ENCODE results near the gene GHR. TPM values are rescaled to one million over a fixed set of nuclear protein-coding genes. Genes with fewer than 3 reads are reported as not detected.

Gene GHR
- total and polyA plus RNA-seq, 7 donors, result 0.46 to 22.8 (median 9.1) TPM

GRCh38 chr5:42591015-42591414 is 167.8 kb downstream of the GHR start:
- WGBS, 2 donors, result 6 to 9% methylated on average over 7 of the region's 7 CpGs
- DNase-seq, result peak; percentile 69
- TF ChIP-seq POLR2AphosphoS5 (IDR thresholded peaks at IDR 0.05), result peak in 3 of 4 donors; percentile 29 to 86 (median 80)
- TF ChIP-seq, protein P1, sequence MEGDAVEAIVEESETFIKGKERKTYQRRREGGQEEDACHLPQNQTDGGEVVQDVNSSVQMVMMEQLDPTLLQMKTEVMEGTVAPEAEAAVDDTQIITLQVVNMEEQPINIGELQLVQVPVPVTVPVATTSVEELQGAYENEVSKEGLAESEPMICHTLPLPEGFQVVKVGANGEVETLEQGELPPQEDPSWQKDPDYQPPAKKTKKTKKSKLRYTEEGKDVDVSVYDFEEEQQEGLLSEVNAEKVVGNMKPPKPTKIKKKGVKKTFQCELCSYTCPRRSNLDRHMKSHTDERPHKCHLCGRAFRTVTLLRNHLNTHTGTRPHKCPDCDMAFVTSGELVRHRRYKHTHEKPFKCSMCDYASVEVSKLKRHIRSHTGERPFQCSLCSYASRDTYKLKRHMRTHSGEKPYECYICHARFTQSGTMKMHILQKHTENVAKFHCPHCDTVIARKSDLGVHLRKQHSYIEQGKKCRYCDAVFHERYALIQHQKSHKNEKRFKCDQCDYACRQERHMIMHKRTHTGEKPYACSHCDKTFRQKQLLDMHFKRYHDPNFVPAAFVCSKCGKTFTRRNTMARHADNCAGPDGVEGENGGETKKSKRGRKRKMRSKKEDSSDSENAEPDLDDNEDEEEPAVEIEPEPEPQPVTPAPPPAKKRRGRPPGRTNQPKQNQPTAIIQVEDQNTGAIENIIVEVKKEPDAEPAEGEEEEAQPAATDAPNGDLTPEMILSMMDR (IDR thresholded peaks at IDR 0.05), result no peak
- no peak for TF ChIP-seq EP300 (IDR thresholded peaks at IDR 0.05)
- no peak for TF ChIP-seq POLR2A (IDR thresholded peaks at IDR 0.05)

DNA sequence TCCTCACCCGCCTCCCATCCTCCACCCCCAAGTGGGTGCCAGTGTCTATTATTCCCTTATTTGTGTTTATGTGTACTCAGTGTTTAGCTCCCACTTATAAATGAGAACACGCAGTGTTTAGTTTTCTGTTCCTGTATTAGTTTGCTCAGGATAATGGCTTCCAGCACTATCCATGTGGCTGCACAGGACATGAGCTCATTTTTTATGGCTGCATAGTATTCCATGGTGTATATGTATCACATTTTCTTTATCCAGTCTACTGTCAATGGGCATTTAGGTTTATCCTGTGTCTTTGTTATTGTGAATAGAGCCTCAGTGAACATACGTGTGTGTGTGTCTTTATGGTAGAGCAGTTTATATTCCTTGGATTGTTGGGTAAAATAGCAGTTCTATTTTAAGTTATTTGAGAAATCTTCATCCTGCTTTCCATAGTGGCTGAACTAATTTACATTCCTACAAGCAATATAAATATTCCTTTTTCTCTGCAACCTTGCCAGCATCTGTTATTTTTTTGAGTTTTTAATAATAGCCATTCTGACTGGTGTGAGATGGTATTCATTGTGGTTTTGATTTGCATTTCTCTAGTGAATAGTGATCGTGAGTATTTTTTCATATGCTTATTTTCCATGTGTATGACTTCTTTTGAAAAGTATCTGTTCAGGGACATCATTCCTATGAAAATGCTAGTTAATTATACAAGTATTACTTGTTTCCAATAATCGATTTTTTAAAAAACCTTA is 169.3 kb downstream of the GHR start:
- 93 to 94% methylated on average over 5 of the region's 5 CpGs for WGBS, 2 donors
- Histone ChIP-seq H3K4me3 (no peak overlapping the region), H3K36me3 (no peaks in the 10 kb centered on the region), H3K4me1 (peaks cover 0 to 43% (median 27%) of the 10 kb centered on the region in 4 donors), H3K27ac (no peak overlapping the region), H3K27me3 (no peaks in the 10 kb centered on the region), H3K9me3 (no peaks in the 10 kb centered on the region)
- DNase-seq, result no peak
- TF ChIP-seq POLR2A (IDR thresholded peaks at IDR 0.05) (no peak), EP300 (IDR thresholded peaks at IDR 0.05) (no peak), POLR2AphosphoS5 (IDR thresholded peaks at IDR 0.05) (no peak)
- TF ChIP-seq, protein P1 (IDR thresholded peaks at IDR 0.05), result no peak
- intact Hi-C loops (cut with DNase I), result no loop called here

More at GRCh38 chr5:42591015-42591414, 167.8 kb downstream of the GHR start:
- intact Hi-C loops (cut with DNase I), result no loop called here
- Histone ChIP-seq H3K9me3 (no peaks in the 10 kb centered on the region), H3K4me1 (peaks cover 0 to 52% (median 42%) of the 10 kb centered on the region in 4 donors), H3K4me3 (peak overlapping the region in 1 of 4 donors; percentile 10), H3K36me3 (no peaks in the 10 kb centered on the region), H3K27me3 (no peaks in the 10 kb centered on the region), H3K27ac (peak overlapping the region in 3 of 4 donors; percentile 22 to 58 (median 55))

GRCh38 chr5:42593591-42593990 is 170.4 kb downstream of the GHR start:
- intact Hi-C loops (cut with DNase I), result no loop called here
- no peak overlapping the region for H3K4me3 ChIP-seq
- TF ChIP-seq POLR2A (IDR thresholded peaks at IDR 0.05), result no peak
- no peaks in the 10 kb centered on the region for H3K36me3 ChIP-seq
- no peaks in the 10 kb centered on the region for H3K9me3 ChIP-seq
- H3K27ac ChIP-seq, result no peak overlapping the region
- peaks cover 0 to 47% (median 31%) of the 10 kb centered on the region in 4 donors for H3K4me1 ChIP-seq
- no peak for DNase-seq
- H3K27me3 ChIP-seq, result no peaks in the 10 kb centered on the region

DNA sequence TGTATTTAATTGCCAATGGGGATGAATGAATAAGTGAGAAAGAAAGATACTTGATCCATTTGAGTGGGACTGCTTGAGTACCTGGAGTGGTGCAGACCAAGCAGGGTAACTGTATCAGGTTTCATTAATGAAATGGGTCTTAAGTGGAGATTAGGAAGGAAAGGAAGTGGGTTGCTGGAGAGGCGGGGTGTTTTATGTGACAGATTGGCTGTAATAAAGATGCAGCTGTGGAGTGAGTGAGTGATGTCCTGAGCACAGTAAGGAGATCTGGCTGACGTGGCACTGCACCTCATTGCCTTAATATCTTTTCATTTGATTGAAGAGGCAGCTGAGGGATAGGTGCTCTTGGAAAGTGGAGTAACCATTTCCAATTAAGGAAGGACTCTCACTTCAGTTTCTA is 172.4 kb downstream of the GHR start:
- no peak for DNase-seq
- no peaks in the 10 kb centered on the region for H3K36me3 ChIP-seq
- H3K27me3 ChIP-seq, result no peaks in the 10 kb centered on the region
- intact Hi-C loops (cut with DNase I), result no loop called here
- WGBS, 2 donors, result 47 to 52% methylated on average over 2 of the region's 2 CpGs
- H3K4me1 ChIP-seq, result peaks cover 0 to 37% (median 22%) of the 10 kb centered on the region in 4 donors
- H3K9me3 ChIP-seq, result no peaks in the 10 kb centered on the region
- TF ChIP-seq POLR2A (IDR thresholded peaks at IDR 0.05) (no peak), EP300 (IDR thresholded peaks at IDR 0.05) (no peak), POLR2AphosphoS5 (IDR thresholded peaks at IDR 0.05) (no peak)
- TF ChIP-seq, protein P1 (IDR thresholded peaks at IDR 0.05), result no peak
- no peak overlapping the region for H3K27ac ChIP-seq
- no peak overlapping the region for H3K4me3 ChIP-seq

DNA sequence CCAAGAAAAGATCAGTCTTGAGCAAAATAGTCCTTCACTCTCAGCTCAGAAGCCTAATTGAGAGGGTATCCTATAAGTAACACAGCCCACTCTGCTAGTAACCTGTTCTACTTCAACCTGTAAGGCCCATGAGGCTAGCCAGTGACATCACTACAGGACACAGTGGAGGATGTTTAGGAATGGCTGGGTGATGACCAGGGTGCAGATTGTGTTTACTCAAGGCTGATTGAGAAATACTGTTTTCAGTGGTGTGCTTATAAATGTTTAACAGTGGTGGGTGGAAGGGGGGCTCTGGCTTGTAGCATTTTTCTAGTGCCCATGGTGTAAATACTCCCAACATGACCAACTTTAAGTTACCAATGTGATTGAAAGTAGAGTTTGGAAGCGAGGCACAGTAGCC is 173.6 kb downstream of the GHR start:
- WGBS, 2 donors, result 92 to 97% methylated on average over 1 of the region's 1 CpG
- Histone ChIP-seq H3K27me3 (no peaks in the 10 kb centered on the region), H3K9me3 (no peaks in the 10 kb centered on the region), H3K4me3 (no peak overlapping the region), H3K4me1 (peaks cover 0 to 25% (median 10%) of the 10 kb centered on the region in 4 donors), H3K27ac (no peak overlapping the region), H3K36me3 (no peaks in the 10 kb centered on the region)
- no peak for DNase-seq
- TF ChIP-seq, protein P1 (IDR thresholded peaks at IDR 0.05), result no peak
- no peak for TF ChIP-seq POLR2A (IDR thresholded peaks at IDR 0.05)
- no peak for TF ChIP-seq POLR2AphosphoS5 (IDR thresholded peaks at IDR 0.05)
- no peak for TF ChIP-seq EP300 (IDR thresholded peaks at IDR 0.05)
- intact Hi-C loops (cut with DNase I), result no loop called here
